Prostate gland (tissue), 2 donors: ENCODE measurements around the gene OCLN.
"Not testable (repeated sequence)": the region's sequence is repeated elsewhere in the genome, so short reads cannot be mapped to it uniquely, and the experiment has no call there.

Source experiments
- POLR2A ChIP-seq: fragments of 450-650 bp; IDR thresholded peaks from one replicate; pipeline ENCODE4 v1.6.1; 2016; ENCODE audit warnings: antibody characterized with exemption, mild to moderate bottlenecking
- POLR2AphosphoS5 ChIP-seq: sonication (generic); formaldehyde crosslinking; IDR thresholded peaks from one replicate; pipeline ENCODE4 v1.6.1; 2017; ENCODE audit warnings: antibody characterized with exemption
- TF ChIP-seq, protein P1 (sequence below), 4 experiments: fragments of 200-600 bp in 2 of 4; fragments of 450-650 bp in 2 of 4; sonication (generic) in 2 of 4; IDR thresholded peaks; 1 replicate in 3 of 4; 2 replicates in 1 of 4; pipeline ENCODE4 v1.5.1; 2016 to 2019; ENCODE audit warnings: antibody characterized with exemption in 4 of 4, mild to moderate bottlenecking in 2 of 4, moderate library complexity in 2 of 4

DNA sequence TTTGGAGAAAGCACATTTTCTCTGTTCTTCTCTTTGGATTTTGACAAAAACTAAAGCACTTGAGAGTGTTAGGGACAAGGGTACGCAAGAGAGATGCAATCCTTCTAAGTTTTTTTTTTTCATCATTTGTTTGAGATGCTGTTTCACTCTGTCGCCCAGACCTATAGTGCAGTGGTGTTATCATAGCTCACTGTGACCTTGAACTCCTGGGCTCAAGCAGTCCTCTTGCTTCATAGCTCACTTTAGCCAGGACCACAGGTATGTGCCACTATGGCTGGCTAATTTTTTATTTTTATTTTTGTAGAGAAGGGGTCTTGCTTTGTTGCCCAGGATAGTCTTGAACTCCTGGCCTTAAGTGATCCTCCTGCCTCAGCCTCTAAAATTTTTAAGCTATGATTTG, 46.1 kb downstream of the OCLN start:
- TF ChIP-seq POLR2A, POLR2AphosphoS5: not testable (repeated sequence)
- TF ChIP-seq, protein P1, sequence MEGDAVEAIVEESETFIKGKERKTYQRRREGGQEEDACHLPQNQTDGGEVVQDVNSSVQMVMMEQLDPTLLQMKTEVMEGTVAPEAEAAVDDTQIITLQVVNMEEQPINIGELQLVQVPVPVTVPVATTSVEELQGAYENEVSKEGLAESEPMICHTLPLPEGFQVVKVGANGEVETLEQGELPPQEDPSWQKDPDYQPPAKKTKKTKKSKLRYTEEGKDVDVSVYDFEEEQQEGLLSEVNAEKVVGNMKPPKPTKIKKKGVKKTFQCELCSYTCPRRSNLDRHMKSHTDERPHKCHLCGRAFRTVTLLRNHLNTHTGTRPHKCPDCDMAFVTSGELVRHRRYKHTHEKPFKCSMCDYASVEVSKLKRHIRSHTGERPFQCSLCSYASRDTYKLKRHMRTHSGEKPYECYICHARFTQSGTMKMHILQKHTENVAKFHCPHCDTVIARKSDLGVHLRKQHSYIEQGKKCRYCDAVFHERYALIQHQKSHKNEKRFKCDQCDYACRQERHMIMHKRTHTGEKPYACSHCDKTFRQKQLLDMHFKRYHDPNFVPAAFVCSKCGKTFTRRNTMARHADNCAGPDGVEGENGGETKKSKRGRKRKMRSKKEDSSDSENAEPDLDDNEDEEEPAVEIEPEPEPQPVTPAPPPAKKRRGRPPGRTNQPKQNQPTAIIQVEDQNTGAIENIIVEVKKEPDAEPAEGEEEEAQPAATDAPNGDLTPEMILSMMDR (IDR thresholded peaks at IDR 0.05): not testable (repeated sequence)
